ENCODE results near the gene ERAL1. TPM values are rescaled to one million over a fixed set of nuclear protein-coding genes. Genes with fewer than 3 reads are reported as not detected.

ERAL1 gene
- total RNA-seq (2014; rRNA removed; shearing (Covaris generic)) (25.0 and 30.8 TPM in 2 replicates), total RNA-seq (2022) (58.0 and 62.1 TPM in 2 replicates), Bru-seq, nascent RNA (percentile 71 among the genes with signal in this experiment), BruChase-seq, experiment 1, labeled RNA remaining after a 6-hour chase (percentile 86 among the genes with signal in this experiment), BruChase-seq, experiment 2, labeled RNA remaining after a 2-hour chase (percentile 82 among the genes with signal in this experiment)
- long read RNA-seq, transcript ERAL1-201 (10 exons, 1,925 nt): major isoform, 89 of 106 reads
- long read RNA-seq, partial matches to known transcripts: 3 of 106 reads
- long read RNA-seq, other reads (novel, unspliced or antisense): 14 of 106 reads

DNA sequence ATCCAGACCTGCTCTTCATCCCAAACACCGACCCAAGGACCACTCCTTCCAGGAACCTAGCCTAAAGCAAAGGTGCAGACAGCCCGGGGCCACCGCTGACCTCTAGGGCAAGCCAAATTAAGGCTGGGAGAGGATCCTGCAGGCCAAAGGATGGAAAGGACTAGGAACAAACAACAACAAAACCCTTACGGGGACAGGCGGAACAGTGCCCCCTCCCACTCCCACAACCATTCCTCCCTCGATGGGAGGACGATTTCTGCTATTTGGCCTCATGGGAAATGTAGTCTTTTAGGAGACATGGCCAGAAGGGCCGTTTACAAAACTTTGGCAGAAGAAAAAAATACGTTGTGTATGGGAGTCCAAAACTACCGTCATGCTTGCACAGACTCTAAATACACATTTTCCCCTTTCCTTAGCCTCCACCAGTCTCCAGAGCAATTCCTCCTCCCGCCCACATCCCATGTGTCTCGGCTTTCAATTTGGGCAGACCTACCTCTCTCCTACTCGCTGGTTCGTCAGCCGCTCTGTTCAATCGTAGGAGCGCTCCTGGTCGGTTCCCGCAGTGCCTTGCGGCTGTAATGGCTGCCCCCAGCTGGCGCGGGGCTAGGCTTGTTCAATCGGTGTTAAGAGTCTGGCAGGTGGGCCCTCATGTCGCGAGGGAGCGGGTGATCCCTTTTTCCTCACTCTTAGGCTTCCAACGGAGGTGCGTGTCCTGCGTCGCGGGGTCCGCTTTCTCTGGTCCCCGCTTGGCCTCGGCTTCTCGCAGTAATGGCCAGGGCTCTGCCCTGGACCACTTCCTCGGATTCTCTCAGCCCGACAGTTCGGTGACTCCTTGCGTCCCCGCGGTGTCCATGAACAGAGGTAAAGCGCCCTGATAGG lies at the start of gene ERAL1:
Gene ERAL1, plus strand, starts transcription at position 560 of the 879 bp plus-strand sequence. Its CDS starts 19 bp downstream, at position 579.
- peaks cover 15% of the 10 kb centered on the region; the same call in 1 of the 2 replicates for H3K79me2 ChIP-seq (ENCODE audit: insufficient read depth, low read depth, low read length)
- H4K20me1 ChIP-seq (ENCODE audit: insufficient read depth, low read length): no peaks in the 10 kb centered on the region
- intact Hi-C loops (cut with micrococcal nuclease; ENCODE audit: unreplicated experiment): loop anchor here (2.0 to 5.0 kb wide), 2 partner anchors 48 to 127 kb away; partner anchors contain the start of genes DHRS13, NEK8 and TLCD1
- POLR2A ChIA-PET: interaction anchor here (0.7 to 1.6 kb wide), 2 partner anchors 32 to 43 kb away, joined by 5 read pairs; no protein-coding TSS in a partner anchor
- CTCF ChIA-PET (ENCODE audit: unreplicated experiment): no interaction called here
- H2AFZ ChIP-seq (ENCODE audit: low read length): peak within 1 kb of the TSS; percentile 98
- H3K4me3 ChIP-seq (ENCODE audit: low read depth, low read length, poor library complexity, severe bottlenecking): peak within 1 kb of the TSS; percentile 94
- H3K9me2 ChIP-seq (ENCODE audit: insufficient read depth, low read length): no peaks in the 10 kb centered on the region
- H3K9me3 ChIP-seq (ENCODE audit: low read length): no peaks in the 10 kb centered on the region
- H3K4me1 ChIP-seq (ENCODE audit: insufficient read depth, low read length, poor library complexity, severe bottlenecking): peaks cover 15% of the 10 kb centered on the region
- TF ChIP-seq EZH2phosphoT487 (IDR thresholded peaks at IDR 0.05; ENCODE audit: borderline replicate concordance, low read depth, low read length): no peak
- TF ChIP-seq, protein P1, sequence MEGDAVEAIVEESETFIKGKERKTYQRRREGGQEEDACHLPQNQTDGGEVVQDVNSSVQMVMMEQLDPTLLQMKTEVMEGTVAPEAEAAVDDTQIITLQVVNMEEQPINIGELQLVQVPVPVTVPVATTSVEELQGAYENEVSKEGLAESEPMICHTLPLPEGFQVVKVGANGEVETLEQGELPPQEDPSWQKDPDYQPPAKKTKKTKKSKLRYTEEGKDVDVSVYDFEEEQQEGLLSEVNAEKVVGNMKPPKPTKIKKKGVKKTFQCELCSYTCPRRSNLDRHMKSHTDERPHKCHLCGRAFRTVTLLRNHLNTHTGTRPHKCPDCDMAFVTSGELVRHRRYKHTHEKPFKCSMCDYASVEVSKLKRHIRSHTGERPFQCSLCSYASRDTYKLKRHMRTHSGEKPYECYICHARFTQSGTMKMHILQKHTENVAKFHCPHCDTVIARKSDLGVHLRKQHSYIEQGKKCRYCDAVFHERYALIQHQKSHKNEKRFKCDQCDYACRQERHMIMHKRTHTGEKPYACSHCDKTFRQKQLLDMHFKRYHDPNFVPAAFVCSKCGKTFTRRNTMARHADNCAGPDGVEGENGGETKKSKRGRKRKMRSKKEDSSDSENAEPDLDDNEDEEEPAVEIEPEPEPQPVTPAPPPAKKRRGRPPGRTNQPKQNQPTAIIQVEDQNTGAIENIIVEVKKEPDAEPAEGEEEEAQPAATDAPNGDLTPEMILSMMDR (conservative IDR thresholded peaks at IDR 0.05; ENCODE audit: low read length): peak; percentile 25; the same call in 1 of the 2 replicates
- H3K27ac ChIP-seq (ENCODE audit: low read depth, low read length, poor library complexity, severe bottlenecking): peak within 1 kb of the TSS; percentile 39
- no TSS peak for BruUV-seq (replicated peaks)
- H3K4me2 ChIP-seq (ENCODE audit: low read length): peak within 1 kb of the TSS; percentile 77
- DNase-seq (ENCODE audit: low spot score): peak; percentile 88
- H3K36me3 ChIP-seq (ENCODE audit: insufficient read depth, low read length): peaks cover 23% of the 10 kb centered on the region

DNA sequence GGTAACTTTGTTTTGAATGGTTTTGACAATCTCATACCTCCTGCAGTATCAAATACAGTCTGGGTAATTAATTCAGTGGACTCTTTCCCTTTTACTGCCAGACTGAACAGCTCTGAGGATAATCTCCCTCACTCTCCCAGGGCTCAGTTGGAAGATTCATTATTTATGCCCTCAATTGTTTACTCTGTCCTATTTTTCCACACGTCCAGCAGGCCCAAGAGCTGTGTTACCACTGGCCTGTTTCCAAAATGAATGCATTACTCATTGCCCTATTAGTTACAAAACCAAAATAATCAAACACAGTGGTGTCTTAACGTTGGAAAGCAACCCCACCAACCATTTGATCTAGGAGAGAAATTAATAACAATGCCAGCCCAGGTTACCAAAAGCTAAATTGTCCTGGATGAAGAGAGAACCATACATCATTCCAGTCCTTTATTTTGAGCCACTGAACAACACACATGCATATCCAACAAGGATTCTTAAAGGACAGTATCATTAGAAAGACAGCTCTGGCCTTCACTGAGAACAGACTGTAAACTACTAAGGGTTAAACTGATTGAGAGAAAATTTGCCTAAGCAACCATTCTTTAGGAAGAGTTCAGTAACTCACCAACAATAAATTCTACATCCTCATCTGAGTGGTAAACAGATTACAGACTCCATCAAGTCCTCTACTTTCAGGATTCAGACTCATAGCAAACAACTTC lies 46.7 kb upstream of the ERAL1 start:
- H3K79me2 ChIP-seq (ENCODE audit: insufficient read depth, low read depth, low read length): peaks cover 20% of the 10 kb centered on the region; the same call in 1 of the 2 replicates
- no peak for DNase-seq (ENCODE audit: low spot score)
- TSS peak; percentile 8 for BruUV-seq (replicated peaks)
- H4K20me1 ChIP-seq (ENCODE audit: insufficient read depth, low read length): peaks cover 1% of the 10 kb centered on the region; the same call in 1 of the 2 replicates
- no peak overlapping the region for H2AFZ ChIP-seq (ENCODE audit: low read length)
- TF ChIP-seq, protein P1 (conservative IDR thresholded peaks at IDR 0.05; ENCODE audit: low read length): no peak
- no peak for TF ChIP-seq EZH2phosphoT487 (IDR thresholded peaks at IDR 0.05; ENCODE audit: borderline replicate concordance, low read depth, low read length)
- H3K36me3 ChIP-seq (ENCODE audit: insufficient read depth, low read length): peaks cover 25% of the 10 kb centered on the region
- CTCF ChIA-PET (ENCODE audit: unreplicated experiment): no interaction called here
- H3K4me1 ChIP-seq (ENCODE audit: insufficient read depth, low read length, poor library complexity, severe bottlenecking): peaks cover 23% of the 10 kb centered on the region
- peak overlapping the region; percentile 19; the same call in 1 of the 2 replicates for H3K4me2 ChIP-seq (ENCODE audit: low read length)
- no peak overlapping the region for H3K27ac ChIP-seq (ENCODE audit: low read depth, low read length, poor library complexity, severe bottlenecking)
- no peaks in the 10 kb centered on the region for H3K9me3 ChIP-seq (ENCODE audit: low read length)
- intact Hi-C loops (cut with micrococcal nuclease; ENCODE audit: unreplicated experiment): no loop called here
- H3K4me3 ChIP-seq (ENCODE audit: low read depth, low read length, poor library complexity, severe bottlenecking): no peak overlapping the region
- POLR2A ChIA-PET: interaction anchor here (0.6 kb wide), 3 partner anchors 17 to 116 kb away, joined by 3 to 4 read pairs (median 3); no protein-coding TSS in a partner anchor
- no peaks in the 10 kb centered on the region for H3K9me2 ChIP-seq (ENCODE audit: insufficient read depth, low read length)

Measured in OCI-LY7 (cell line).